HG03159 (cell line): ENCODE results near the gene GAS2.
"Not testable (repeated sequence)": the region's sequence is repeated elsewhere in the genome, so short reads cannot be mapped to it uniquely, and the experiment has no call there.

Experiments
- ATAC-seq: cut with Tn5 transposase; IDR thresholded peaks from one replicate; pipeline ENCODE4 v1.9.1; 2021; ENCODE audit warnings: mild to moderate bottlenecking, moderate library complexity; ENCODE audit not compliant: unreplicated experiment

Gene GAS2

DNA sequence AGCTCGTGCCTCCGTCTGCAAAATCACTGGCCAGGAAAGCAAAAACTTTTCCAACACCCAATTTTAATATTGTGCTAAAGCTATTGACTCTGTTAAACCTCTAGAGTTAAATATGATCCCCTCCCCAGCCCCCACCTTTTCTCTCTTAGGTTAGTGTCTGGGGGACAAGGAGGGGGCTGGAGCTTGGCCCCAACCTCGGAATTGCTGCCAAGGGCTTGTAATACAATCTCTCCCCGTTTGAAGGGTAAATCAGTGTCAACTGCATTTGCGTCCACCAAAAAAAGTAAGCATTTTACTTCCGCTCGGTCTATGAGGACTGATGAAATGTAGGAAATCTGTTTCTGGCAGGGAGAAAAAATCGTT, at the start of gene GAS2:
GAS2 (plus strand) TSS at position 287 of the 363 bp plus-strand sequence. CDS start 8,259 bp downstream, outside the sequence.
- peak; percentile 28 for ATAC-seq

DNA sequence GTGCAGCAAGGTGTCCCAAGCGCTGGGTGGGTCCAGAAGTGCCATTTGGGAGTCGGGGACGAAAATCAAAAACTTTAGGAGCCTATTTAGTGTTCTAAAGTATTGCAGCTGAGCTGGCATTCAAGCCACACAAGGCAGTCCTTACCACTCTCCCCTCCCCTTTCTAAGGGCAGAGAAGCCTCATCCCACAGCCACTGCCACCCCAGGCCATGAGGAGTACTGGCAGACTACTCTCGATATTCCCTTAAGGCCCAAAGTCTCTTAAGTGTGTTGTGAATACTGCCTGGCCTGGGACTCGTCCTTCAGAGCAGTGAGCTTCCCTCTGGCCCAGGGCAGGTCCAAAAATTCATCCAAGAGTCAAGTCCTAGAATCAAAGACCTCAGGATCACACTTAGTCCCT, 48.5 kb upstream of the GAS2 start:
- no peak for ATAC-seq

DNA sequence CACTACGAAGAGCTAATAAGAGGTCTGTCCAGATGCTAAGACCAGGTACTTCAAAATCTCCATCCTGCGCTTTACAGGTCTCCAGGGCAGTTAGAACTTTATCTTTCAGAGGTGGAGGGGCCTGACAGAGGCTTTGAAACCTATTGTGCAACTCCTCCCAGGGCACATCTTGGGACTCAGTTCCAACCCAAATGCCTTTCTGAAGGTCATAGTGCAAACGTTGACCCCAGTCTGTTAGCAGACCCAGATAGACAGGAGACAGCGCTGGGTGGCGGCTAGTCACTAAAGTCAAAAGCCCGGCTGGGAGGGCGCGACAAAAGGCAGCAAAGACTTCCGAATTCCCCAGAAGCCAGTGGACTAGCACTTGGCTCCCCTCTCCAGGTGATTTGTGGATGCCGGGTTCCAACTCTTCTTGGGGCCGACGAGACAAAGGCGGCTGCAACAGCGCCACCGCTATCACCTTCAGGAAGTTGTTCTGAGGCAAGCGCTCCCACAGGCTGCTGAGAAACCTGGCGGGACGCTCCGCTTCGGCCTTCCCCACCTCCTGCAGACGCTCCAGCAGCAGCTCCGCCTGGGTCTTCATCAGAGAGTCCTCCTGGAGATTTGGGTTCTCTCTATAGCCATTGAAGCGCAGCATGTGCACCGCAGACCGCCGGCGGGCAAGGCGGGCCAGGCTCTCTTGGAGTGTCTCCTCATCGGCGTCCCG, 41.5 kb upstream of the GAS2 start:
- peak; percentile 53 for ATAC-seq

DNA sequence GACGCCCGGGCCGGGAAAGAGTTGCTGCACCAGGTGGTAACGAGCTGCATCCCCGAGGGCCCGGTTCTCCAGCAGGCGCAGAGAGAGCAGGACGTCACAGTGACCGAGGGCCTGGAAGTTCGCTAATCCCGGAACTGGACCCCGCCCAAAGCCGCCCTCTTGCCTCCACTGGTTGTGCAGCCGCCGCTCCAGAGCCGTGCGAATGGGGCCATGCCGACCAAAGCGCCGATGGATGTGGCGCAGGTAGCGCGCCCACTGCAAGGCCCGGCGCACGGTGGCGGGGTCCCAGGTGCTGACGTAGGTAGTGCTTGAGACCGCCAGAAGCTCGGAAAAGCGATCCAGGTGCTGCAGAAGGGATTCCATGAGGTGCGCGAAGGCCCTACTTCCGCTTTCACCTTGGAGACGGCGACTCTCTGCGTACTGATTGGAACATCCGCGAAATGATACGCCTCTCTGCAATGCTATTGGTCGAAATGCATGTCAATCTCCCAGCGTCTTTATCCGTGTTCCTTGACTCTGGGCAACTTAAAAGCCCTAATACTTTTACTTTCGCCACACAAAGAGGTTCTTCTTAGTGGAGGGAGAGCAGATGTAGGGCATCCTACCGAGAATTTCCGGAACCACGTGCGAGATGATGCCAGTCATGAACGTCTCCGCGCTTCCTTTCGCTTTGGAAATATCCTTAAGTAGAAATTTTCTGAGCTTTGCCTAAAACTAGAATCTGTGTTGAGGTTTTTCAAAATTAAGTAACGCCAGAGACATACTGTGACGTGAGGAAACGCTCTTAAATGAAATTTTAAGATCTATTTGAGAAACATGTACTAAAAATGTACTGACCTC, 40.7 kb upstream of the GAS2 start, which contains the start of gene FANCF:
FANCF (minus strand) TSS at position 376 of the 840 bp plus-strand sequence; CDS start at position 363, 13 bp downstream.
- ATAC-seq, result peak; percentile 97

DNA sequence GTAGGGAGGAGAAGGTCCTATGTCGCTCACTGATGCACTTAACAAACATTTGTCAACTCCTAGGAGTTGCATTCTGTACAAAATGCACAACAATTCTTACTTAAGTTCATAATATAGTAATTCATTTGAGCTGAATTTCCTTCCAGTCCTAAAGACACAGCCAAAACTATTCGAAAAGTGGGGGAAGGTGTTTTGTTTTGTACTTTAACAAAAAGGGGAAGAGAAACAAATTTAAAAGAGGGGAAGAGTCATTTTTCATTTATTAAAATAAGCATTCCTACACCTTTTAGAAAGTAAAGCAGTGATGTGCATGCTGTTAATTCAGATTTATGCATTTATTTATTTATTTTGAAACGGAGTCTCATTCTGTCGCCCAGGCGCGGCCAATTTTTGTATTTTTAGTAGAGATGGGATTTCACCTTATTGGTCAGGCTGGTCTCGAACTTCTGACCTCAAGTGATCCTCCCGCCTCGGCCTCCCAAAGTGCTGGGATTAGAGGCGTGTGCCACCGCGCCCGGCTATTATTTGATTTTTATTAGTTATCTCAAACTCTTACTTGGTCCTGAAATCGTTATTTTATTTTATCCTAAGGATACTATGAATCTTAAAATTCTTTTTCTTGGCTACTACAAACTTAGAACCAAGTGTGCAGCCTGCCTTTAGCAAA, 39.7 kb upstream of the GAS2 start:
- ATAC-seq, result no peak

DNA sequence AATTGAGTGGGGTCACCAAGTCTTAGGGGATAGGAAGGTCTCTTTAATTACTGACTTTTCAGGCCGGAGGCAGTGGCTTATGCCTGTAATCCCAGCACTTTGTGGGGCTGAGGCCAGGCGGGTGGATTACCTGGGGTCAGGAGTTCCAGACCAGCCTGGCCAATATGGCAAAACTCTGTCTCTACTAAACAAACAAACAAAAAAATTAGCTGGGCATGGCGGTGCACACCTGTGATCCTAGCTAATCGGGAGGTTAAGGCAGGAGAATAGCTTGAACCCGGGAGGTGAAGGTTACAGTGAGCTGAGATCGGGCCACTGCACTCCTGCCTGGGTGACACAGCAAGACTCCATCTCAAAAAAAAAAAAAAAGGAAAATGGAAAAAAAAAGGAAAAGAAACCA, 39.0 kb upstream of the GAS2 start:
- no peak for ATAC-seq

DNA sequence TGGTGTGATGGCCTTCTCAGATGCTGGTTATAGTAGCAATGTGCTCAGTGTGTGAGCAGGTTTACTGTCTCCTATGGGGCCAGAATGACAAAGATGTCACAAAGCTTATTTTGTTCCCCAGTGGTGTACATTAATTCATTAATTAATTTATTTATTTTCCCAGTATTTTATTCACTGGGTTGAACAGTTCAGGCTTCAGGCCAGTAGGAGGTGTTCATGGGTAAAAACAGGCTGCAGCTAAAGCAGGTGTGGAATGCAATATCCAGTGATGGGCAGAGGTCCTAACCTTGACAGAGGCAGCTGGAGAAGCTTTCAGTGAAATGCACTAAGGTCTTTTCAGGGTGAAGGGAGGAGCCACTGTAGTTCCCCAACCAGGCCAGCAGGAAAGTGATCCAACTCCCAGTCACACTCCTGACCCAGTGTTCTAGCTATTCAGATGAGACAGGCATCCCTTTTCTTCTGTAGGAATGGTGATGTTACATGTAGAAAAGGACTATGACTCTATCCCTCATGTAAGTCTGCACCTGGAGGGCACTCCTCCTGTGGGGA, 33.0 kb upstream of the GAS2 start:
- no peak for ATAC-seq

DNA sequence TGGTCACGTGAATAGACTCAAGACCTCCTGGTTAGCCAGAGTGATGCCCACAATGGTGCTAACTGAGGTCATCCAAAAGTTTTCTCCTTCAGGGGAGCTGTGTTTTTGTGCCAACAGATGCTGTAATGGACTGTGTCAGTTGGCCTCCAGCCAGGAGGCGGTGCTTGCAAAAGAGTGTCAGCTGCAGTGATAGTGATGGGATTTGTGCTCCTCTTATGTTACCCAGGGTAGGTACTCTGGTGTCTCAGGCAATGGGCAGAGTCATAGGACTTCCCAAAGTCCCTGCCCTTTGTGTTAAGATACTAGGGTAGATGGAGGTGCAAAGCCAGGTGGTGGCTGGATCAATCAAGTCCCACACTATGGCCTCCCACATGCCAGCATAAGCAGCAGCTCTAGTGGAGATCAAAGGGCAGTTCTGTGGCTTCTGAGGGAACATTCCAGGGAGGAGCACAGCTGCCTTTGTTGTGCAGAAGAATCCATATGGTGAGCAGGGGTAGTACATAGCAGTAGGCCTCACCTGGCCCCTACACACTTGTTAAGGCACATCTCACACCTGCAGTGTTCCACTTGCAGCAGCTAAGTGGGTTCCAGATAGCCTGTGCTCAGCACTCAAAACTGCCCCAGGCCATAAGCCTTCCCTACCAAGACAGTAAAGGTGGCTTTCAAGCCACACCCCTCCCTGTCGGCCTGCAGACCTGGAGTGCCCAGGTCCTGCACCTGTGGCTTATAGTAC, 31.3 kb upstream of the GAS2 start:
- ATAC-seq, result no peak

DNA sequence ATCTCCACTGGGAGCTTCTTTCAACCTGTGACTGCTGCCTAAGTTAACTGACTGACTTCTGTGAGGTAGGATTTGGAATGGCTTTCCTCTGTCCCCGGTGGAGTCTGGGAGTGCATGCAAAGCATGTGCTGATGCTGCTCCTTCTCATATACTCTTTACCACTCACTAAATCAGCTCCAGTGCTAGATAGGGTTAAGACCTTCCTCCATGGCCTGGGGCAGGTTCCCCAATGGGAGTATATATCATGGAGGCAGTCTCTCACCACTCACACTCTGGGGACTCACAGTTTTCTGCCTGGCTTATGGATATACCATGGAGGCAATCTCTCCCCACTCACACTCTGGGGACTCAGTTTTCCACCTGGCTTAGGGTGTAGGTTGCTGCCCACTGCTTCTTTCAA, 30.7 kb upstream of the GAS2 start:
- no peak for ATAC-seq

DNA sequence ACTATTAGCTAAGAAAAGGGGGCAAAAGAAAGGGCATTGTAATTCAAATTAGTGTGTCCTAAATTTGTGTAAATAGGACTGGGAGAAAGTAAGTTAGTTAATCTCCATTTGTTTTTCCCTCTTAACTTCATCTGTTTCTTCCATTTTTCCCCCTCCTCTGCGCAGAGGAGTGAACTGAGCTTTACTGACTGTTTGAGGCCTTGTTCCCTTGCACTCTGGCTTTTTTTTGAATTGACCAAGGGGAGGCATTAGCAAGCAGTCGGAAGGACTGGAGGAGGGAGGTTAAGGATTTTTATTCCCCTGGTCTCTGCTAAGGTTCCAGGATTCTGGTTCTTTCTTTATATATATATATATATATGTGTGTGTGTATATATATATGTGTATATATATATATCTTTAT, 25.5 kb upstream of the GAS2 start:
- no peak for ATAC-seq

DNA sequence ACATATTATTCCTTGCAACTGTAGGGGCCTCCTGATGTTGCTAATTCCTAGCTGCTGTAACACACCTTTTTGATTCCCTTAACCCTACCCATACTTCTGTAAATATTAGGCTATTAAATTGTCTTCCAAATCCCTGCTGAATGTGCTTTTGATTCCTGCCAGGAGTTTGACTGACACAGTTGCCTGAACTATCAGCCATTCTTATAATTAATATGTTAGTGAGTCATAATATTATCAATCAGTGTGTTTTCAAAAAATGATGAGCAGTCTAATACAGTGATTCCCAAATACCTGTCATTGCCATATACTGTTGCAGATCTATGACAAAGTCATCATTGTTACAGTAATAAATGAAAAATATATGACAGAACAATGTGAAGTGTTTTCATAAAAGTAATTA, 24.9 kb upstream of the GAS2 start:
- ATAC-seq, result no peak

DNA sequence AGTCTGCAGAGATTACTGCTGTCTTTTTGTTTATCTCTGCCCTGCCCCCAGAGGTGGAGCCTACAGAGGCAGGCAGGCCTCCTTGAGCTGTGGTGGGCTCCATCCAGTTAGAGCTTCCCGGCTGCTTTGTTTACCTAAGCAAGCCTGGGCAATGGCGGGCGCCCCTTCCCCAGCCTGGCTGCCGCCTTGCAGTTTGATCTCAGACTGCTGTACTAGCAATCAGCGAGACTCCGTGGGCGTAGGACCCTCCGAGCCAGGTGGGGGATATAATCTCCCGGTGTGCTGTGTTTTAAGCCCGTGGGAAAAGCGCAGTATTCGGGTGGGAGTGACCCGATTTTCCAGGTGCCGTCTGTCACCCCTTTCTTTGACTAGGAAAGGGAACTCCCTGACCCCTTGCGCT, 14.1 kb upstream of the GAS2 start:
- ATAC-seq, result not testable (repeated sequence)

DNA sequence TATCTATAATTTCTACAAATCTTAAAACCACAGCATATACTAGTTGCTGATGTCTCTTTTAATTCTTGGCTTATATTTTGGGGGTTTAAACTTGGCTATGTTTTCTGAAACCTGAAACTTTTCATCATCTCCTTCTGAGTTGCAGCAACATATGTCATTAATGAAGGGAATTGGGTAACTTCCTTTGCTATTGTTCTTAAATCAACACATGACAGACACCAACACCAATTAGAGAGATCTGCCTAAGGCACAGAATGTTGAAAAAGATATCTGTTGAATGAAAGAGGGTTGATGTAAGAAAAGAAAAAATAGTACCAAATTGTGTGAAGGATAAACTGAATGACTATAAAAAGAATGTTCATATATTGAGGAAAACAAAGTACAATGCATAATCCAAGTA, 10.3 kb upstream of the GAS2 start:
- no peak for ATAC-seq

DNA sequence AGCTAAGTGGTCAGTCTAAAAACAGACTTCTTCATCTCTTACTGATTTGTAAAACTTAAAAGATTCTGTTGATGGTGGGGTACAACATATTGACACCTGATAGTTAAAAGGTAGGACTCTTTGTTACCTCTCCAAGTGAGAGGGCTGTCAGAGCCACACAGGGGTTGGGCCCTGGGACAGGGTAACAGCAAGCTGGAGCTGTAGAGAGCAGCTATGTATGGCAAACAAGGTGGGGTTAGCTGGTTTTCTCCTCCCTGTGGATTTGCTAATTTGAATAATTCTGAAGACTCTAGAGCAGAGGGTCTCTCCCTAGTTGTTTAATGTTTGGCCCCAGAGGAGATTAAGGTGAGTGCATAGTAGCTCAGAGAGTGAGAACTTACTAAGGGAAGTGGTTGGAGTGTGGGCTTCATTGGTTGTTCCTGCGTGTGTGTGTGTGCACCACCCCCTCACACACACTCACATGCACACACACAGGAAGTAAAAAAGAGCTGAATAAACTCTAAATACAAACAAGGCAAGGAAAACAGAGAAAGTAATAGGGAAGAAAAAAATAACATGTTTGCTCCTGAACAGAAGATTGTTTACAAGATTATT, 9.2 kb upstream of the GAS2 start:
- peak; percentile 95 for ATAC-seq

DNA sequence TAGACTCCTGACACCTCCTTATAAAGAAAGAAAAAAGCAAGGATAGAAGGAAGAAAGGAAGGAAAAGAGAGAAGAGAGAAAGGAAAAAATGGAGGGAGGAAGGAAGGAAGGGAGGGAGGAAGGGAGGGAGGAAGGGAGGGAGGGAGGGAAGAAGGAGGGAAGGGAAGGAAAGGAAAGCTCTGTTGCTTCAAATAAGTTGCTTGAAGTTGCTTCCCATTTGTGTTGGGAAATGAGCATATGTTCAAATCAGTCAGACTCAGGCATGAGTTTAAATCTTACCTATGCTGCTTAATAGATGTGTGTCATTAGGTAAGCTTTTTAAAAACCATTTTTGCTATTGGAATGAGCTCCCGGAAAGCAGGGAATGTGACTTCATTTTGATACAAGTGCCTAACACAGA, 6.6 kb upstream of the GAS2 start:
- no peak for ATAC-seq

DNA sequence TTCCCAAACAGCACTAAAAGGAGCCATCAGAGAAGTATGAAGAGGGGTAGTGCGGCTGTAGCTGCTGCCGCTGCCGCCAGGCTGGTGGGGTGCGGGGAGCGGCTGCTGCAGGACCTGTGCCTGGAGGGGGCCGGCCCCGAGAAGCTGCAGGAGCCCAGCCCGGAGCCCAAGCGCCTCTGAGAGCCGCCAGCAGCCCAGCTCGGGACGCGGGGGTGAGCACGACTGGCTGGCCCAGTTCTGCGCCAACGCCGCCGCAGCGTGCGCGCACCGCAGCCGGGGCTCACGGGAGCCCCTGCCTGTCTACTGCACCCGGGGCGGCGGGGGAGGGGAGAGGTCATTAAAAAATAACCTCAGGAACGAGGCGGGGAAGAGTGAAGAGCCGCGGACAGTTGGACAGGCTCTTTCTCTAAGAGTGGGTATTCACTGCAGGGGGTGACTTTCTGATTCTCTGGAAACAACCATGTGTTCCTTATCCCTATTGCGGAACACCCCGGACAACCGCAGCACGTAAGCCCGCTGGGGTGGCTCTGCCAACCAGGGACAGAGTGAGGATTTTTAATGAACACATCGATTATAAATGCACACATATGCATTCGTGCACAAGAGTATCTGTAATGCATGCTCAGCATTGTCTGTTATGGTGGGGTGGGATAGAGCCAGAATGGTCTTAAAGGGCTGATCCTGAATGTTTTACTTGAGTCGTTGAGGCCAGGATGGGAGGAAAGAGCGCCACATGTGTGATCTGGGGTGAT, 453 bp downstream of the GAS2 start:
- peak; percentile 67 for ATAC-seq

DNA sequence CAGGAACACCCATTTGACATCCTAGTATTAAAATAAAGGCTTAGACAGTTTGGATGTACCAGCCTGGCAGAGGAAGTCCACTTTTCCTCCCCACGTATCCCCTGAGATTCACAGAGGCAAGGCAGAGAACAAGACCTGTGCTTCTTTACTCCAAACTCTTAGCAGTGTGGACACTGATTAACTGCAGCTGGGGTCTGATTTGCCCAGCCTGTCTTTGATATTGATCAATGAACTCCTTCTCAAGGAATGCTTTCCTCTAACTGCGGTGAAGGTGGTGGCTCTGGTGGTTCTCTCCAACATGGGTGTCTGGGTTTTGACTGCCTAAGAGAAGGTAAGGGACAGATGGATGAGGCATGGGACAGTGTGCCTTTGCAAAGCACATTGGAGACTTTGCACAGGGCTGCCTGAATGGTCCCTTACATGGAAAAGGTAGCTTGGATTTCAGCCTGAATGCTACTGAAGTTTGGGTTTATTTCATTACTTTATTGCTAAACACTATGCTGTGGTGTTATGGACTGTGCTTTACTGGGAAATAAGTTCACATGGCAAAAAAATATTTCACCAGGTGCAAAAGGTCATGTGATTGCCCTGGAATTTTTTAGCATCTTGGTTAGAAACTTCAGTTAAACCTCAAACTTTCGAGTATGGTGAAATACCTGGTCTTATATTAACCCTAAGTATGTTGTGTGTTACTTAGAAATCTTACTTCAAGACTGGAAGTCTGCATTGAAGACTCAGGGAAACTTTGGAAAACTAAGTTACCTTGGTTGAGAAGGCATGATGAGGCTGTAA, 1.8 kb downstream of the GAS2 start:
- ATAC-seq, result no peak

DNA sequence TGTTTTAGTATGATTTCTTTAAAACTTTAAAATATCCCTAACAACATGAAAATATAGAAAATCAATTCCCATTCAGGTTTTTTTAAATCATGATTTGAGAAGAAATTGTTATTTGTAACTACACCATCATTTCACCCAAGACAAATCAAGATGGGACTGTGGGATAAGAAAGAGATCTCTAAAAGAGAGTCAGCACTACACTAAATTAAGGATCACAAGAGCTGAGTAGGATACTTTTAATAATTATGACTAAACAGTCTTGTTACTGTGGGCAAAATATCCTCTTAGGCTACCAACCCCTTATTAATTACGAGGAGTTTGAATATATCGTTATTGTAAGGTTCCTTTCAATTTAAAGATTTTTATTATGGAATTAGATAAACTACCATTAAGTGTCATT, 3.0 kb downstream of the GAS2 start:
- no peak for ATAC-seq

DNA sequence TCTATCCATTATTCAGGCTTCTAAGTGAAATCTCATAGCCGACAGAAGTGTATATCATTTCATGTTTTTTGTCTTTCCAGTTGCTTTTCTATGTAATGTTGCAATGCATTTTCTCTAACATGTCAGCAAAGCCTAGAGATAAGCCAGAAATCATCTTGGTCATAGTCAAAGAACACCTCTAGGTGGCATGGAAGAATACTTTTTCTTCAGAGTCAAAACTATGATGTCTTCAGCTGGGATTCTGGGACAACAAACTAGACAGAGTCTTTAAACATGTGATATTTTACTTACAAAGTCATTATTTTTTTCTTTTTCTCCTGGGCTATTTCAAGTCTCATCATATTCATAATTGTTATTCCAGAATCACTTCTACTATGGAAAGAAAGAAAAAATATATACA, 4.4 kb downstream of the GAS2 start:
- ATAC-seq, result no peak
